Uterus (tissue), 4 donors: ENCODE data around the gene BICRA. TPM values are rescaled to one million over a fixed set of nuclear protein-coding genes. Genes with fewer than 3 reads are reported as not detected.

ENCODE experiments used
- DNase-seq, 2 donors: peaks; one replicate each; pipeline ENCODE4 v3.0.0-alpha.2; 2019 to 2020
- H3K27ac ChIP-seq, 2 donors: fragments of 200-600 bp; sonication (generic); 1 replicate in 1 of 2; 2 replicates in 1 of 2; pipeline ENCODE4 v1.5.1; 2016 to 2018
- H3K27me3 ChIP-seq, 2 donors: fragments of 200-600 bp; sonication (generic); one replicate each; pipeline ENCODE4 v1.5.1; 2018 to 2019; ENCODE audit warnings: control low read depth in 1 of 2
- H3K36me3 ChIP-seq, 2 donors: fragments of 200-600 bp; sonication (generic); one replicate each; pipeline ENCODE4 v1.5.1; 2019; ENCODE audit warnings: control low read depth in 1 of 2
- H3K4me1 ChIP-seq, 2 donors: fragments of 200-600 bp; sonication (generic); one replicate each; pipeline ENCODE4 v1.5.1; 2018 to 2019; ENCODE audit warnings: control low read depth in 1 of 2
- H3K4me3 ChIP-seq, 2 donors: fragments of 200-600 bp; sonication (generic); 1 replicate in 1 of 2; 2 replicates in 1 of 2; pipeline ENCODE4 v1.5.1; 2018 to 2019; ENCODE audit warnings: mild to moderate bottlenecking in 1 of 2
- H3K9me3 ChIP-seq, 2 donors: fragments of 200-600 bp; sonication (generic); one replicate each; pipeline ENCODE4 v1.5.1; 2019; ENCODE audit warnings: control low read depth in 1 of 2
- POLR2A ChIP-seq, 2 donors: fragments of 450-650 bp; IDR thresholded peaks; one replicate each; pipeline ENCODE4 v1.6.1; 2016; ENCODE audit warnings: antibody characterized with exemption in 2 of 2, mild to moderate bottlenecking in 1 of 2, moderate library complexity in 1 of 2
- intact Hi-C: fragments of 100-400 bp; cut with DNase I; formaldehyde crosslinking; loops from one replicate; pipeline ENCODE4 v1.15.1; 2023; ENCODE audit warnings: low total_unique reads
- total RNA-seq, 4 donors: library from RNA; depleted of rRNA in 3 of 4; stranded (reverse); fragments of >200 nt in 3 of 4; gene quantifications; one replicate each; pipeline versions ENCODE4 v1.1.0 to v1.2.4, GENCODE V29; 2014 to 2023
- TF ChIP-seq, protein P1 (sequence below), 4 experiments: fragments of 200-600 bp in 2 of 4; fragments of 450-650 bp in 2 of 4; sonication (generic) in 2 of 4; IDR thresholded peaks; one replicate each; pipeline ENCODE4 v1.5.1; 2016 to 2019; ENCODE audit warnings: antibody characterized with exemption in 4 of 4, mild to moderate bottlenecking in 2 of 4, moderate library complexity in 1 of 4
- donor health status: DM: yes; HTN: yes; CAD: no.

BICRA gene
- total RNA-seq, result 10 to 100 TPM in 3 of 4 donors, 1 to 10 TPM in 1; 2.0 to 28.1 (median 20.5) TPM

DNA sequence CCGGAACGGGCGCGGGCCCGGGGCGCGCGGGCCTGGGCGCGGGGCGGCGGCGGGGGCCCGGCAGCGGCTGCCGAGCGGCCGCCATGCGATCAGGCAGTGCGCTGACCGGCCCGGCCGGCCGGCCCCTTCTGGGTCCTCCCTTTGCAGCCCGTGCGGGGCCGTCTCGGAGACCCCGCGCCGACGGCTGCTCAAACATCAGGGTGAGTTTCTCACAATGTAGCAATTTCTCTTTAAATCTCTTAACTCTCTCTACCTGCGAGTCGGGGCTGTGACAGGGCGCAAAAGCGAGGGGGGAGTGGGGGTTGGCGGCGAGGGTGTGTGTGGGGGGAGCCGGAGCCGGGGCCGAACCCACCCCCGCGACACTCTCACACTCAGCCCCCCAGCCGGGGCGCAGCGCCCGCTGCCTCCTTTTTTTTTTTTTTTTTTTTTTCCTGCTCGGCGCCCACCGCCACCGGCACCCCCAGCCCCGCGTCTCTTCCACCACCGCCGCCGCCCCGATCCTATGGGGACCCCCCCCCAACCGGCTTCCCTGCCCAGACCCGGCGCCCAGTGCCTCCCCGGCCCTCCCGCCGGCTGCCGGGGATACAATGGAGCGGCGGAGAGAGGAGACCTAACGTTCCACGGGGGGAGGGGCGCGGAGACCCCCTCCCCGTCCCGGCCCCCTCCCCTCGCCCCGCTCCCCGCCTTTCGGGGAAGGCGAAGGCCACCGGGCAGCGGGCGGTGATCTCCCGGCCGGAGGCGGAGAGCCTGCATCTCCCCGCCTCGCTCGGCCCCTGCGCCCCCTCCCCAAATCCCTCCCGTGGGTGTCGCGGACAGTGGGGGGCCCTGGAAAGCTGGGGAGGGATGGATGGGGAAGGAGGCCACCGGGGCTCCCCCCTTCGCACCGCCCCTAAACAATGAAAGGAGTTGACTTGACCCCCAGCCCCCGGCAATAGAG, at the start of gene BICRA:
Gene BICRA, plus strand, starts transcription at position 166 of the 937 bp plus-strand sequence. CDS start 64,441 bp downstream, outside the sequence.
- Histone ChIP-seq H3K4me1 (peaks cover 12 to 15% of the 10 kb centered on the region in 2 donors), H3K9me3 (no peaks in the 10 kb centered on the region), H3K27ac (peak within 1 kb of the TSS; percentile 94 to 96), H3K36me3 (no peaks in the 10 kb centered on the region), H3K27me3 (no peaks in the 10 kb centered on the region), H3K4me3 (peak within 1 kb of the TSS; percentile 95 to 96)
- peak; percentile 82 to 85 for DNase-seq
- TF ChIP-seq, protein P1, sequence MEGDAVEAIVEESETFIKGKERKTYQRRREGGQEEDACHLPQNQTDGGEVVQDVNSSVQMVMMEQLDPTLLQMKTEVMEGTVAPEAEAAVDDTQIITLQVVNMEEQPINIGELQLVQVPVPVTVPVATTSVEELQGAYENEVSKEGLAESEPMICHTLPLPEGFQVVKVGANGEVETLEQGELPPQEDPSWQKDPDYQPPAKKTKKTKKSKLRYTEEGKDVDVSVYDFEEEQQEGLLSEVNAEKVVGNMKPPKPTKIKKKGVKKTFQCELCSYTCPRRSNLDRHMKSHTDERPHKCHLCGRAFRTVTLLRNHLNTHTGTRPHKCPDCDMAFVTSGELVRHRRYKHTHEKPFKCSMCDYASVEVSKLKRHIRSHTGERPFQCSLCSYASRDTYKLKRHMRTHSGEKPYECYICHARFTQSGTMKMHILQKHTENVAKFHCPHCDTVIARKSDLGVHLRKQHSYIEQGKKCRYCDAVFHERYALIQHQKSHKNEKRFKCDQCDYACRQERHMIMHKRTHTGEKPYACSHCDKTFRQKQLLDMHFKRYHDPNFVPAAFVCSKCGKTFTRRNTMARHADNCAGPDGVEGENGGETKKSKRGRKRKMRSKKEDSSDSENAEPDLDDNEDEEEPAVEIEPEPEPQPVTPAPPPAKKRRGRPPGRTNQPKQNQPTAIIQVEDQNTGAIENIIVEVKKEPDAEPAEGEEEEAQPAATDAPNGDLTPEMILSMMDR (IDR thresholded peaks at IDR 0.05), result no peak
- TF ChIP-seq POLR2A (IDR thresholded peaks at IDR 0.05), result peak in 1 of 2 donors; percentile 21
- intact Hi-C loops, result no loop called here

DNA sequence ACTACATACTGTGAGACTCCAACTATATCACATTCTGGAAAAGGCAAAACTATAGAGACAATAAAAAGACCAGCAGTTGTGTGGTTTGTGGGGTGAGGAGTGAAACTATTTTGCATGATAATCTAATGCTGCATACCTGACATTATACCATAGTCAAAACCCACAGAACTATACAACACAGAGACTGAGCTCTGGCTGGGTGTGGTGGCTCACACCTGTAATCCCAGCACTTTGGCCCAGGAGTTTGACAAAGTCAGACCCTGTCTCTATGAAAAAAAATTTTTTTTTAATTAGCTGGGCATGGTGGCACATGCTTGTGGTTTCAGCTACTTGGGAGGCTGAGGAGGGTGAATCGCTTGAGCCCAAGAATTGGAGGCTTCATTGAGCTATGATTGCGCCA, 47.9 kb upstream of the BICRA start:
- TF ChIP-seq, protein P1 (IDR thresholded peaks at IDR 0.05), result no peak
- TF ChIP-seq POLR2A (IDR thresholded peaks at IDR 0.05), result no peak
- H3K36me3 ChIP-seq, result no peaks in the 10 kb centered on the region

DNA sequence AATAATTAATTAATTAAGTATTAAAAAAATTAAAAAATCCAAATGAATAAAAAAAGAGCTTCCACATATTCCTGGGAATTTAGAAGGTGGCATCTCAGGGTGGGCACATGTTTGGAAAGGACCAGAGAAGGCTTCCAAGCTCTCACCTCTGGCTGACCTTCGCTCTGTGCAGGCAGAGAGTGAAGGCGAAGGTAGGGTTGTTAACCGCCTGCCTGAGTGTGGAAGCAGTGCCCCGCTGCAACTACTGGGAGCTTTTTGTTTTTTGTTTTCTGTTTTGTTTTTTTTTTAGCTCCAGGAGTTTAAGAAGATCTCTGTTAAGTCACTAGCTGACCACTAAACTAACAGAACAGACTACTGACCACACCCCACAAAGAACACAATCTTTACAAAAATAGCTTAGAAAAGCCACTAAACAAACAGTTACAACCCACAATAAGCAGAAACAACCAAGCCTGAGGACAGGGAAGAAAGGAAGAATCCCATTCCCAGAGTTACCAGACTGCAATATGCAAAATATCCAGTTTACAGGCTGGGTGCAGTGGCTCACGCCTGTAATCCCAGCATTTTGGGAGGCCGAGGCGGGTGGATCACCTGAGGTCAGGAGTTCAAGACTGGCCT, 47.4 kb upstream of the BICRA start:
- intact Hi-C loops, result no loop called here

More for the DNA sequence above, 47.9 kb upstream of the BICRA start:
- intact Hi-C loops, result no loop called here
- no peaks in the 10 kb centered on the region for H3K27me3 ChIP-seq
- no peak overlapping the region for H3K4me3 ChIP-seq
- no peaks in the 10 kb centered on the region for H3K4me1 ChIP-seq
- H3K27ac ChIP-seq, result no peak overlapping the region
- no peak for DNase-seq
- H3K9me3 ChIP-seq, result no peaks in the 10 kb centered on the region

DNA sequence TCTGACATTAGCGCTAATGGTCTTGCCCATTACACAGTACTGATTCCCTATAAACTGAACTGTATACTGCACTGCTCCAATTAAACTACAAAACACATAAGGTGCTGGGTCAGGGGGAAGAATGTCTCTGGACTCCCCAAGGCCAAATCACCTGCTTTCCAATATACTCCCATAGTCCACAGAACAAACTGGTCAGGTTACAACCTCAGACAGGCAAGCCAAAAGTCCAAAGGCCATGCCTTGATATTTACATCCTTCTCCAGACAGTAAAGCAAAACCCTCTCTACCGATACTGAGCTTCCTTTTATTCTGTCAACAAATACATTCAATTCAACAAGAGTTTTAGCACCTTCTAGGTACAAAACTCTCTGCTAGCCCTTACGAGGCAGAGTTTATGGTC, 44.9 kb upstream of the BICRA start:
- H3K27ac ChIP-seq, result no peak overlapping the region
- intact Hi-C loops, result no loop called here
- no peak for DNase-seq
- no peaks in the 10 kb centered on the region for H3K36me3 ChIP-seq
- no peaks in the 10 kb centered on the region for H3K9me3 ChIP-seq
- TF ChIP-seq, protein P1 (IDR thresholded peaks at IDR 0.05), result no peak
- TF ChIP-seq POLR2A (IDR thresholded peaks at IDR 0.05), result no peak
- H3K4me1 ChIP-seq, result no peaks in the 10 kb centered on the region
- H3K27me3 ChIP-seq, result no peaks in the 10 kb centered on the region
- no peak overlapping the region for H3K4me3 ChIP-seq

More for the DNA sequence above, 47.4 kb upstream of the BICRA start:
- Histone ChIP-seq H3K4me1 (no peaks in the 10 kb centered on the region), H3K9me3 (no peaks in the 10 kb centered on the region), H3K27ac (no peak overlapping the region), H3K27me3 (no peaks in the 10 kb centered on the region), H3K36me3 (no peaks in the 10 kb centered on the region), H3K4me3 (no peak overlapping the region)
- TF ChIP-seq, protein P1 (IDR thresholded peaks at IDR 0.05), result no peak
- TF ChIP-seq POLR2A (IDR thresholded peaks at IDR 0.05), result no peak
- DNase-seq, result no peak

DNA sequence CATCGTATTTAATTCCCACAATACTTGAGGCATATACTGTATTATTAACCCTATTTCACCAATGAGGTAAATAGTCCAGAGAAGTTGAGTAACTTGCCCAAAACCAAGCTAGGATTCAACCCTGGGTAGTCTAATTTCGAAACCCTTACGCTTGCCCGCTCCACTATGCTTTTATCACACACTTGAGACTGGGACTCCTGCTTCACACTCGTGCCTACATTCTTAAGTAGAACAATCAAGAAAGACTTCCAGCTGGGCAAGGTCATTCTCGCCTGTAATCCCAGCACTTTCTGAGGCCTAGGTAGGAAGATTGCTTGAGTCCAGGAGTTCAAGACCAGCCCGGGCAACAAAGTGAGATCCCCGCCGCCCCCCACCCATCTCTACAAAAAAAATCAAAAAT, 39.6 kb upstream of the BICRA start:
- Histone ChIP-seq H3K36me3 (no peaks in the 10 kb centered on the region), H3K4me3 (no peak overlapping the region), H3K4me1 (no peaks in the 10 kb centered on the region), H3K27me3 (no peaks in the 10 kb centered on the region), H3K27ac (no peak overlapping the region), H3K9me3 (no peaks in the 10 kb centered on the region)
- no peak for DNase-seq
- intact Hi-C loops, result no loop called here
- no peak for TF ChIP-seq POLR2A (IDR thresholded peaks at IDR 0.05)
- TF ChIP-seq, protein P1 (IDR thresholded peaks at IDR 0.05), result no peak
